ENCODE measurements around the gene C2orf72. TPM values are rescaled to one million over a fixed set of nuclear protein-coding genes. Genes with fewer than 3 reads are reported as not detected.

The C2orf72 gene
- total RNA-seq, 1 donor from 2014 or later: 5.4 TPM

DNA sequence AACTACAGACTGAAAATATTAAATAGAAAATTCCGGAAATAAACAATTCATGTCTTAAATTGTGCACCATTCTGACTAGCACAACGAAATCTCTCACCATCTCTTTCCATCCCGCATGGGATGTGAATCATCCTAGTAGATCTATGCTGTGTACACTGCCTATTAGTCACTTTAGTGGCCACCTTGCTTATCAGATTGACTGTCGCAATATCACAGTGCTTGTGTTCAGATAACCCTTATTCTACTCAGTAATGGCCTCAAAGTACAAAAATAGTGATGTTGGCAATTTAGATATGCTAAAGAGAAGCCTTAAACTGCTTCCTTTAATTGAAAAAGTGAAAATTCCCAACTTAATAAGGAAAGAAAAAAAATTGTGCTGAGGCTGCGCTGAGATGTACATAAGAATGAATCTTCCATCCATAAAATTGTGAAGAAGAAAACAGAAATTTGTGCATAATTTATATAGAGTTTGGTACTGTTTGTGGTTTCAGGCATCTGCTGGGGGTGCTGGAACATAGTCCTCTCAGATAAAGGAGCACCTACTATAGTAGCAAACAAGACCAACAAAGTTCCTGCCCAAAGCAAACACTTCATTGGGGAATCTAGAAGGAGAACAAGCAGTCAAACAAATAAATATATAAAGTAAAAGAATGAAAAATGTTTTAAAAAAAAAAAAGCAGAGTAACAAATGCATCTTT is 31.4 kb downstream of the C2orf72 start:
- Mint-ChIP-seq H3K4me3 (ENCODE audit: unreplicated experiment) (no peak overlapping the region), H3K4me1 (ENCODE audit: unreplicated experiment) (no peaks in the 10 kb centered on the region), H3K9me3 (ENCODE audit: unreplicated experiment) (no peaks in the 10 kb centered on the region), H3K27ac (ENCODE audit: unreplicated experiment) (no peak overlapping the region), H3K27me3 (ENCODE audit: unreplicated experiment) (no peaks in the 10 kb centered on the region), H3K36me3 (ENCODE audit: low read depth, unreplicated experiment) (peaks cover 11% of the 10 kb centered on the region)
- no peak for DNase-seq (ENCODE audit: low spot score)
- TF ChIP-seq, protein P1, sequence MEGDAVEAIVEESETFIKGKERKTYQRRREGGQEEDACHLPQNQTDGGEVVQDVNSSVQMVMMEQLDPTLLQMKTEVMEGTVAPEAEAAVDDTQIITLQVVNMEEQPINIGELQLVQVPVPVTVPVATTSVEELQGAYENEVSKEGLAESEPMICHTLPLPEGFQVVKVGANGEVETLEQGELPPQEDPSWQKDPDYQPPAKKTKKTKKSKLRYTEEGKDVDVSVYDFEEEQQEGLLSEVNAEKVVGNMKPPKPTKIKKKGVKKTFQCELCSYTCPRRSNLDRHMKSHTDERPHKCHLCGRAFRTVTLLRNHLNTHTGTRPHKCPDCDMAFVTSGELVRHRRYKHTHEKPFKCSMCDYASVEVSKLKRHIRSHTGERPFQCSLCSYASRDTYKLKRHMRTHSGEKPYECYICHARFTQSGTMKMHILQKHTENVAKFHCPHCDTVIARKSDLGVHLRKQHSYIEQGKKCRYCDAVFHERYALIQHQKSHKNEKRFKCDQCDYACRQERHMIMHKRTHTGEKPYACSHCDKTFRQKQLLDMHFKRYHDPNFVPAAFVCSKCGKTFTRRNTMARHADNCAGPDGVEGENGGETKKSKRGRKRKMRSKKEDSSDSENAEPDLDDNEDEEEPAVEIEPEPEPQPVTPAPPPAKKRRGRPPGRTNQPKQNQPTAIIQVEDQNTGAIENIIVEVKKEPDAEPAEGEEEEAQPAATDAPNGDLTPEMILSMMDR (IDR thresholded peaks at IDR 0.05; ENCODE audit: unreplicated experiment): no peak

DNA sequence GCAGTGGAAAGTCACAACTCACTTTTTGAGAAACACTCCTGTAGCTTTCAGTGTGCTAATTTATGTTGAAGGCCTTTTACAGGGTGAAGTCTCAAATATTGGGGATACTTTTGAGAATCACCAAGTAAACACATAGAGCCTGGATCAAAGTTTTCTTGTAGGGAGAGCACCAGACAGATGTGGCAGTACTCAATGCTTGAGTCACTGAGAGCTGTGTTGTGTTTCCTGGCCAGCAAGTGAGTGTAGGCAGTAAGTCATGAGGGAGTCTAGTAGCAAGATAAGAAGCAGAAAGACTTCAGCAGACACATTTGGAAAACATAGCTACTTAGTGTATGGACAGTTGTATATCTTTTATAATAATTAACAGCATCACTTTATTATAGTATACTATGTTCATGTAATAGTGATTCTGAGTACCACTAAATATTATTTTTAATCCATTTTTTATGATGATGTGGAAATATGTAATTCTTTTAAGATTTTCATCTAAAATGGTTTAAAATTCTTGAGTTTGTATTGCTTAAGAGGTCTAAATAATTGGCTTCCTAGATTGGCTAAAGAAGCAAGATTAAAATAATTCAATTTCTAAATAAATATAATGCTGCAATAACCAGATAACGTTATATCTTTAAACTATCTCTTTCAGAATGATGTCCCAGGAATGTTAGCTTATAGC is 32.2 kb downstream of the C2orf72 start:
- no peaks in the 10 kb centered on the region for H3K27me3 Mint-ChIP-seq (ENCODE audit: unreplicated experiment)
- no peak for DNase-seq (ENCODE audit: low spot score)
- H3K27ac Mint-ChIP-seq (ENCODE audit: unreplicated experiment): no peak overlapping the region
- H3K4me1 Mint-ChIP-seq (ENCODE audit: unreplicated experiment): no peaks in the 10 kb centered on the region
- no peaks in the 10 kb centered on the region for H3K9me3 Mint-ChIP-seq (ENCODE audit: unreplicated experiment)
- H3K36me3 Mint-ChIP-seq (ENCODE audit: low read depth, unreplicated experiment): peaks cover 11% of the 10 kb centered on the region
- H3K4me3 Mint-ChIP-seq (ENCODE audit: unreplicated experiment): no peak overlapping the region
- TF ChIP-seq, protein P1 (IDR thresholded peaks at IDR 0.05; ENCODE audit: unreplicated experiment): no peak

DNA sequence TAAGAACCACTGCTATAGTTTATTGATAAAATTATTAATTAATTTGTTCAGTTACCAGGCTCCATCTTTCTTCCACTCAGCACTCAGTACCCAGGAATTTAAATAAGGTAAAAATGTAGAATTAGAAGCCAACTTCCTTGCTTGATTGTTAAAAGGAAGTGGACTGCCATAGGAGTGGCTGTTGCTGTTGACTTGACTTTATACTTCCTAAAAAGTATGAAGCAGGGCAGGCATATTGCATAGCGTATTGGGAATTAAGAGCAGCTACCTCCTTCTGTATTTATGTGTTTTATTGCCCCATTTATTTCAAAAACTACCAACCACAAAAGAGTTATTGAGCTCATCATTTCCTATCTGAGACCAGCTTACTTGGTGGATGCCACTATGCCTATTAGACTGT is 47.2 kb downstream of the C2orf72 start:
- H3K9me3 Mint-ChIP-seq (ENCODE audit: unreplicated experiment): no peaks in the 10 kb centered on the region
- H3K4me3 Mint-ChIP-seq (ENCODE audit: unreplicated experiment): no peak overlapping the region
- no peaks in the 10 kb centered on the region for H3K4me1 Mint-ChIP-seq (ENCODE audit: unreplicated experiment)
- H3K27me3 Mint-ChIP-seq (ENCODE audit: unreplicated experiment): no peaks in the 10 kb centered on the region
- H3K27ac Mint-ChIP-seq (ENCODE audit: unreplicated experiment): no peak overlapping the region
- TF ChIP-seq, protein P1 (IDR thresholded peaks at IDR 0.05; ENCODE audit: unreplicated experiment): no peak
- H3K36me3 Mint-ChIP-seq (ENCODE audit: low read depth, unreplicated experiment): peaks cover 33% of the 10 kb centered on the region
- no peak for DNase-seq (ENCODE audit: low spot score)

GRCh38 chr2:231088754-231089153 is 51.4 kb downstream of the C2orf72 start:
- no peak overlapping the region for H3K27ac Mint-ChIP-seq (ENCODE audit: unreplicated experiment)
- no peaks in the 10 kb centered on the region for H3K4me1 Mint-ChIP-seq (ENCODE audit: unreplicated experiment)
- H3K27me3 Mint-ChIP-seq (ENCODE audit: unreplicated experiment): no peaks in the 10 kb centered on the region
- H3K4me3 Mint-ChIP-seq (ENCODE audit: unreplicated experiment): no peak overlapping the region
- no peak for DNase-seq (ENCODE audit: low spot score)
- no peaks in the 10 kb centered on the region for H3K9me3 Mint-ChIP-seq (ENCODE audit: unreplicated experiment)
- peaks cover 43% of the 10 kb centered on the region for H3K36me3 Mint-ChIP-seq (ENCODE audit: low read depth, unreplicated experiment)
- TF ChIP-seq, protein P1 (IDR thresholded peaks at IDR 0.05; ENCODE audit: unreplicated experiment): no peak

GRCh38 chr2:231093933-231094332 is 56.6 kb downstream of the C2orf72 start:
- no peak overlapping the region for H3K27ac Mint-ChIP-seq (ENCODE audit: unreplicated experiment)
- peaks cover 65% of the 10 kb centered on the region for H3K36me3 Mint-ChIP-seq (ENCODE audit: low read depth, unreplicated experiment)
- TF ChIP-seq, protein P1 (IDR thresholded peaks at IDR 0.05; ENCODE audit: unreplicated experiment): no peak
- H3K27me3 Mint-ChIP-seq (ENCODE audit: unreplicated experiment): peaks cover 2% of the 10 kb centered on the region
- peaks cover 2% of the 10 kb centered on the region for H3K9me3 Mint-ChIP-seq (ENCODE audit: unreplicated experiment)
- no peak overlapping the region for H3K4me3 Mint-ChIP-seq (ENCODE audit: unreplicated experiment)
- DNase-seq (ENCODE audit: low spot score): no peak
- no peaks in the 10 kb centered on the region for H3K4me1 Mint-ChIP-seq (ENCODE audit: unreplicated experiment)
